ENCODE results near the gene VPREB3.

The VPREB3 gene

DNA sequence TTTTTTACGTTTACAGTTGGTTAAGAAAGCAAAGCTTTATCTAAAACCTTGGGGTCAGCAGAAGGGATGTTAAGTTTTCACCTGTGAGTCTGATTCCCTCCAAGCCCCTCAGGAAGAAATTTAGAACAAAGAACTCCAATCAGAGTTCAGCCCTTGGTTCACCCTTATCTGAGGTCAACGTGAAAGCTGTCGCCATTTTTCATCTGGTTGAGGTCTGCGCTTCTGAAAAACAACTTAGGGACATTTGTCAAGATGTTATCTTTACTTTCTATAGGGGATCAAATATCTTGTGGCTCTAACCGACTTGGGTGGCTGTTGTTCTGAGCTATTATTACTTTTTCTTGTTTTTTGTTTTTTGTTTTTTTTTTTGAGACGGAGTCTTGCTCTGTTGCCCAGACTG, 33.4 kb downstream of the VPREB3 start:
- POLR2A ChIA-PET = no interaction called here
- no peak for TF ChIP-seq CTCF (IDR thresholded peaks at IDR 0.05; ENCODE audit: insufficient read depth, low read length, missing control alignments)
- CTCF ChIA-PET = no interaction called here

GRCh38 chr22:23718371-23719165, 35.7 kb downstream of the VPREB3 start:
- CTCF ChIA-PET = interaction anchor here (1.2 kb wide), 1 partner anchor 29 kb away, joined by 3 read pairs; no protein-coding TSS in a partner anchor
- POLR2A ChIA-PET = no interaction called here
- TF ChIP-seq CTCF (IDR thresholded peaks at IDR 0.05; ENCODE audit: insufficient read depth, low read length, missing control alignments) = no peak
- H3K4me3 ChIP-seq (ENCODE audit: low read depth, low read length) = no peak overlapping the region
- DNase-seq (ENCODE audit: low read depth, low spot score) = no peak

More for the DNA sequence above, 33.4 kb downstream of the VPREB3 start:
- H3K4me3 ChIP-seq (ENCODE audit: low read depth, low read length) = no peak overlapping the region
- DNase-seq (ENCODE audit: low read depth, low spot score) = no peak

DNA sequence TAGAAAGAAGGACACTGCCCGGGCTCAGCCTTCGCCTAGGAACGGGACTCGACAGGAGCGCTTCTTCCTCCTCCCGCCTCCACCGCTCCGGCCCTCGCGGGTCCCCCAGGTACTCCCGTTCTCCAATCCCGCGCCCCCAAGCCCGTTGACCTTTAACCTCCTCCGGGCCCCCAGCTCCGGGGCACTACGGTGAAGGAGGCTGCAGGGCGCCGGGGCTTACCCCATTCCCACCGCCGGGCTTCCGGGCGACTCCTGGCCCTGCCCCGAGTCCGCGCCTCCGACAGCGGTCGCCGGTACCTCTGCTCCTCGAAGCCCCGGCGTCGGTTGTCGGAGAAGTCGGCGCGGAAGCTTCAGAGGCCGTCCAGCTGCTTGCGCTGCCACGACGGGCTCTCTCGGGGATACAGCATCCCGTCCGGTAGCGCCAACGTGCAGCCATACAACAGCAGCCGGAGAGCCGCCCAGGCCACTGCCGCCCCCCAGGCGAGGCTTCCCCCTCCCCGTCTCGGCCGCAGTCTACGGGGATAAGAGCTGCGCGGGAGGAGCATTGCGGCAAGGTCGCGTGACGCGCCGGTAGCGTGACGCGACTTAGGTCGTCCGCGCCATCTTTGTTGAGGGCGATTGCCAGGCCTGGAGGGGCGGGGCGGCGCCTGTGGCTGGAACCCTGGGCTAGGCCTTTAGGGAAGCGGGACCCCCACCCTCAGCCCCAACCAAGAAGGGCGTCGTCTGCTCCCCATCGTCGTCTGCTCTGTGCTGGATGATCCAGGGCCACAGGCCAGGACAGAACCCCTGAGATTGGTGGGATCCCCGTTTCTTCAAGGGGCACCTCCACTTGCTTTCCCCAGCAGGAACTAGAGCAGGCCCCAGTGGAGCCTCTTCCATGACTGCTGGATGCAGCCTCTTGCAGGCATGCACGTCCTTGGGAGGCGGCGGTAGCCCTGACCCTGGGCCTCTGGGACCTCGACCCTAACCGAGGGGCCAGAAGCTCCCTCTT, 37.1 kb downstream of the VPREB3 start:
- H3K4me3 ChIP-seq (ENCODE audit: low read depth, low read length) = peak overlapping the region; percentile 91
- ChIA-PET POLR2A (interaction anchor here (0.9 to 1.2 kb wide), 3 partner anchors 10 to 140 kb away, joined by 3 to 4 read pairs (median 4); partner anchors contain the start of gene SLC2A11), CTCF (interaction anchor here (1.2 to 1.6 kb wide), 4 partner anchors 15 to 132 kb away, joined by 3 to 5 read pairs (median 4); no protein-coding TSS in a partner anchor)
- TF ChIP-seq CTCF (IDR thresholded peaks at IDR 0.05; ENCODE audit: insufficient read depth, low read length, missing control alignments) = no peak
- DNase-seq (ENCODE audit: low read depth, low spot score) = peak; percentile 29

DNA sequence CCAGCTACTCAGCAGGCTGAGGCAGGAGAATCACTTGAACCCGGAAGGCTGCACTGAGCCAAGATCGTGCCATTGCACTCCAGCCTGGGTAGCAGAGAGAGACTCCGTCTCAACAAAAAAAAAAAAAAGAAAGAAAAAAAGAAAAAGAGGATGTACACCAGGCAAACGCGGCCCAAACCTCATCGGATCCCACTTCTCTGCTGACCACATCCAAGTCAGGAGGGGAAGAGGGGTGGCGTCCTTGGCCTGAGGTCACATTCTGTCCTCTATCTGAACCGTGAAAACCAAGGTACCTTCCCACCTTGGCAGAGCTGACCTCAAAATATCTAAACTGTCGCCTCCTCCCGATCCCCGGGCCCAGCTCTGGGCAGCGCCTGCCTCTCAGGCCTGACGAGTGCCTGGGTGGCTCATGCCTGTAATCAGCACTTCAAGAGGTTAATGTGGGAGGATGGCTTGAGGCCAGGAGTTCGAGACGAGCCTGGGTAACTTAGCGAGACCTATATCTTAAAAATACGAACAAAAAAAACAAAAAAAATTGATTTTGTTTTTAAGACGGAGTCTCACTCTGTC, 38.3 kb downstream of the VPREB3 start:
- ChIA-PET POLR2A (no interaction called here), CTCF (interaction anchor here (1.2 to 1.6 kb wide), 2 partner anchors 16 to 134 kb away, joined by 4 to 5 read pairs; no protein-coding TSS in a partner anchor)
- H3K4me3 ChIP-seq (ENCODE audit: low read depth, low read length) = peak overlapping the region; percentile 20
- no peak for DNase-seq (ENCODE audit: low read depth, low spot score)
- no peak for TF ChIP-seq CTCF (IDR thresholded peaks at IDR 0.05; ENCODE audit: insufficient read depth, low read length, missing control alignments)

- CTCF ChIA-PET = interaction anchor here (1.2 kb wide), 1 partner anchor 135 kb away, joined by 5 read pairs; no protein-coding TSS in a partner anchor
These were observed 39.3 kb downstream of the VPREB3 start for GRCh38 chr22:23714596-23715578.

More at GRCh38 chr22:23714596-23715578, 39.3 kb downstream of the VPREB3 start:
- POLR2A ChIA-PET = no interaction called here
- no peak for DNase-seq (ENCODE audit: low read depth, low spot score)
- H3K4me3 ChIP-seq (ENCODE audit: low read depth, low read length) = no peak overlapping the region
- TF ChIP-seq CTCF (IDR thresholded peaks at IDR 0.05; ENCODE audit: insufficient read depth, low read length, missing control alignments) = no peak

Measured in AG04449 (cell line).